ENCODE data around the gene TEX11. TPM values are rescaled to one million over a fixed set of nuclear protein-coding genes. Genes with fewer than 3 reads are reported as not detected.
"Not testable (repeated sequence)": the region's sequence is repeated elsewhere in the genome, so short reads cannot be mapped to it uniquely, and the experiment has no call there.

The TEX11 gene
- under 1 TPM in 2 of 8 experiments, not detected in 6; 0.10 to 0.14 TPM for total RNA-seq

- Histone ChIP-seq H3K4me3 (no peak within 1 kb of the TSS), H3K4me1 (replicated peaks in 1 of 2) (no peaks in the 10 kb centered on the region), H3K27ac (no peak within 1 kb of the TSS)
- no peak for ATAC-seq (replicated peaks in 6 of 8)
- in situ Hi-C loops (cut with MboI; ENCODE audit: low pct_unique_long_range_greater_than_20kb in 2 of 9, low sequenced_read_pairs in 9 of 9, unreplicated experiment in 9 of 9) = no loop called here
- 87 to 100% (median 90%) methylated on average over 2 to 6 of the region's 14 CpGs; no CpG with 5 or more reads in 7 of the 10 experiments for WGBS, 10 experiments
Measured at GRCh38 chrX:70908541-70908940, at the start of gene TEX11. TEX11 (minus strand) TSS chrX:70908711; CDS start chrX:70907789, 922 bp downstream.

DNA sequence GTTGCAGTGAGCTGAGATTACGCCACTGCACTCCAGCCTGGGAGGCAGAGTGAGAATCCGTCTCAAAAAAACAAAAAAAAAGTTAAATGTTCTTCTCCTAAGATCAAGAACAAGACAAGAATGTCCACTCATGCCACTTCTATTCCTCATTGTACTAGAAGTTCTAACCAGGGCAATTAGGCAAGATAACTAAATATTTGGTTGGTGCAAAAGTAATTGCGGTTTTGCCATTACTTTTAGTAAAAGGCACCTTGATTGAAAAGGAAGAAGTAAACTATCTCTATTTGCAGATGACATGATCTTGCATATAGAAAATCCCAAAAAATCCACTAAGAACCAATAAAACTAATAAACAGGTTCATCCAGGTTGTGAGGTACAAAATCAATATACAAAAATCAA lies 46.4 kb upstream of the TEX11 start:
- no peak overlapping the region for H3K27ac ChIP-seq
- H3K4me3 ChIP-seq = no peak overlapping the region
- ATAC-seq (replicated peaks in 6 of 8) = no peak
- no peaks in the 10 kb centered on the region for H3K4me1 ChIP-seq (replicated peaks in 1 of 2)
- in situ Hi-C loops (cut with MboI; ENCODE audit: low pct_unique_long_range_greater_than_20kb in 2 of 9, low sequenced_read_pairs in 9 of 9, unreplicated experiment in 9 of 9) = loop anchor here in 2 of 9 experiments (25.0 kb wide), 2 partner anchors 193 to 493 kb away; no protein-coding TSS in a partner anchor
- 29 to 100% (median 82%) methylated on average over 1 to 3 of the region's 3 CpGs; no CpG with 5 or more reads in 3 of the 10 experiments for WGBS, 10 experiments

GRCh38 chrX:70924294-70924911 lies 15.9 kb upstream of the TEX11 start:
- H3K27ac ChIP-seq = no peak overlapping the region
- no peaks in the 10 kb centered on the region for H3K4me1 ChIP-seq (replicated peaks in 1 of 2)
- peak in 3 of 8 experiments; percentile 57 to 77 (median 76) for ATAC-seq (replicated peaks in 6 of 8)
- 33 to 100% (median 55%) methylated on average over 1 to 3 of the region's 6 CpGs; no CpG with 5 or more reads in 6 of the 10 experiments for WGBS, 10 experiments
- H3K4me3 ChIP-seq = no peak overlapping the region
- in situ Hi-C loops (cut with MboI; ENCODE audit: low pct_unique_long_range_greater_than_20kb in 2 of 9, low sequenced_read_pairs in 9 of 9, unreplicated experiment in 9 of 9) = no loop called here

DNA sequence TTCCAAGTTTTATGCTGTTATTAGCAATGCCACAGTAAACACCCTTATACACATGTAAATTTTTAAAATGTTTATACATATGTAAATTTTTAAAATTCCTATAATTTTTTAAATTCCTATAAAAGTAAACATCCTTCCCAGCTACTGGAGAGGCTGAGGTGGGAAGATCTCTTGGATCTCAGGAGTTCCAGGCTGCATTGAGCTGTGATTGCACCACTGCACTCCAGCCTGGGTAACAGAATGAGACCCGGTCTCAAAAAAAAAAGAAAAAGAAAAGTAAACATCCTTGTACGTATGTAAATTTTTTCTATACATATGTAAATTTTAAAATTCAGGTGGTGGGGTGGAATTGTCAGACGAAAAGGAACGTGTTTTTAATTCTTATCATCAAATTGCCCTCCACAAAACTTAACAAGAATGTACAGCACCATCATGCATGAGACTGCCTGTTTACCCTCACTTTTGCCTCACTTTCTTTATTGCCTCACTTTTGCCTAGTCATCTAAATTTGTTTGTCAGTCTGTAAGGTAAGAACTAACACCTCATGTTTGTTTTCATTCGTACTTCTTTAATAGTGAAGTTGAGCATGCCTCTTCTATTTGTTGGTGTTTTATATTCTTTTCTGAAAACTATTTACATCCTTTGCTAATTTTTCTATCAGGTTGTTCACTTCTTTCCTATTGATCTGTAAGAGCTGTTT lies 14.4 kb upstream of the TEX11 start:
- in situ Hi-C loops (cut with MboI; ENCODE audit: low pct_unique_long_range_greater_than_20kb in 2 of 9, low sequenced_read_pairs in 9 of 9, unreplicated experiment in 9 of 9) = no loop called here
- H3K4me3 ChIP-seq = no peak overlapping the region
- H3K4me1 ChIP-seq (replicated peaks in 1 of 2) = no peaks in the 10 kb centered on the region
- 0 to 30% (median 20%) methylated on average over 1 to 5 of the region's 5 CpGs; no CpG with 5 or more reads in 3 of the 10 experiments for WGBS, 10 experiments
- no peak overlapping the region for H3K27ac ChIP-seq
- ATAC-seq (replicated peaks in 6 of 8) = peak in 2 of 8 experiments; percentile 52 to 79

DNA sequence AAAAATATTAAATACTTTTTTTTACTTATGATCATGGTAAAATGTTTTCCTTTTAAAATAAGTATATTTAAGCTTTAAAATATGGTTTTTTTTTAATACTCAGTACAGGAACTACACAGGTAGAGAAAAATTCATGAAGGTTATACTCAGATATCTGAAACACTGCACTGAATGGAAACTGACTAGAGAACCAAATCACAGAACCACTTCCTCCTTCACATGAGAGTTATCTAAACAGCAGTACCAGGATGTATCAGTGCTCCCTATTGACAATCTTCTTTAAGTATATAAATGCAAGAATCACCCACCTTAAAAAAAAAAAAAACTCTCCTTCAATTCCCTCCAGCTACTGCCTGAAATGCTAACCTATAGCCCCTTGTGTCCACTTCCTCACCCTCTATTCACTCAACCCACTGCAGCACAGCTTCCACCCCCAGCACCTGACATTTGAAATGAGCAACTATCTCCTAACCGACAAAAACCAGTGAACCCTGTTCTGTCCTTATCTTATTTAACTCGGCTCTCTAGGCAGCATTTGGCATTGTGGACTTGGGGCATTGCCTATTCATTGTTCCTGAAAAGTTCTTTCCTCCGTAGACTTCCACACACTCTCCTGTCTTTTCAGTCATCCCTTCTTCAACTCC lies 13.3 kb upstream of the TEX11 start:
- no peak overlapping the region for H3K4me3 ChIP-seq
- in situ Hi-C loops (cut with MboI; ENCODE audit: low pct_unique_long_range_greater_than_20kb in 2 of 9, low sequenced_read_pairs in 9 of 9, unreplicated experiment in 9 of 9) = no loop called here
- no peak for ATAC-seq (replicated peaks in 6 of 8)
- no peak overlapping the region for H3K27ac ChIP-seq
- WGBS, 10 experiments = 0 to 20% (median 8%) methylated on average over 1 to 3 of the region's 3 CpGs; no CpG with 5 or more reads in 6 of the 10 experiments
- H3K4me1 ChIP-seq (replicated peaks in 1 of 2) = no peaks in the 10 kb centered on the region

- H3K4me1 ChIP-seq (replicated peaks in 1 of 2) = no peaks in the 10 kb centered on the region
- no peak for ATAC-seq (replicated peaks in 6 of 8)
- no peak overlapping the region for H3K4me3 ChIP-seq
- WGBS, 10 experiments = 29 to 86% methylated on average over 2 of the region's 4 CpGs; no CpG with 5 or more reads in 8 of the 10 experiments
- no peak overlapping the region for H3K27ac ChIP-seq
- in situ Hi-C loops (cut with MboI; ENCODE audit: low pct_unique_long_range_greater_than_20kb in 2 of 9, low sequenced_read_pairs in 9 of 9, unreplicated experiment in 9 of 9) = no loop called here
Measured at GRCh38 chrX:70916754-70917153, 8.2 kb upstream of the TEX11 start.

DNA sequence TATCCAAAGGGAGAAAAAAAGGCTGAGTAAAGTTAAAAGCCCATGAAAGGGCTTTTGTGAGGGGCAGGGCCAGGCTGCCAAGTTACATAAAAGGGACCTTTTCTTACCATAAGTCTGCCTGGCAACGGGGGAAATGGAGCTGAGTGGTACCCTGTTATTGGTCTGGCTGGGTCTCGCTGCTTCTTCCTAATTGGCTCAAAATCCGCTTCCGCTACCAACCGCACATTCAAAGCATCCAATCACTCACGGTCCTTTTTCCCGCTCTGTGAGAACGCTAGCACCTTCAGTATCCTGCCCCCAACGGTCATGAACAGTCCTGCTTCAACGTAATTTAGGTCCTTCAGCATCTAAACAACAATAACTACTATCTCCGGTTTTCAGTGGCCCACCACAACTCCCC lies 611 bp downstream of the TEX11 start:
- Histone ChIP-seq H3K4me3 (no peak overlapping the region), H3K27ac (no peak overlapping the region), H3K4me1 (replicated peaks in 1 of 2) (no peaks in the 10 kb centered on the region)
- 30 to 100% (median 76%) methylated on average over 1 to 10 of the region's 11 CpGs; no CpG with 5 or more reads in 4 of the 10 experiments for WGBS, 10 experiments
- in situ Hi-C loops (cut with MboI; ENCODE audit: low pct_unique_long_range_greater_than_20kb in 2 of 9, low sequenced_read_pairs in 9 of 9, unreplicated experiment in 9 of 9) = no loop called here
- no peak for ATAC-seq (replicated peaks in 6 of 8)

GRCh38 chrX:70901465-70901864 lies 7.0 kb downstream of the TEX11 start:
- no peak overlapping the region for H3K27ac ChIP-seq
- 0 to 55% (median 34%) methylated on average over 1 to 7 of the region's 7 CpGs; no CpG with 5 or more reads in 6 of the 10 experiments for WGBS, 10 experiments
- no peak for ATAC-seq (replicated peaks in 6 of 8)
- in situ Hi-C loops (cut with MboI; ENCODE audit: low pct_unique_long_range_greater_than_20kb in 2 of 9, low sequenced_read_pairs in 9 of 9, unreplicated experiment in 9 of 9) = no loop called here
- H3K4me3 ChIP-seq = no peak overlapping the region
- no peaks in the 10 kb centered on the region for H3K4me1 ChIP-seq (replicated peaks in 1 of 2)

DNA sequence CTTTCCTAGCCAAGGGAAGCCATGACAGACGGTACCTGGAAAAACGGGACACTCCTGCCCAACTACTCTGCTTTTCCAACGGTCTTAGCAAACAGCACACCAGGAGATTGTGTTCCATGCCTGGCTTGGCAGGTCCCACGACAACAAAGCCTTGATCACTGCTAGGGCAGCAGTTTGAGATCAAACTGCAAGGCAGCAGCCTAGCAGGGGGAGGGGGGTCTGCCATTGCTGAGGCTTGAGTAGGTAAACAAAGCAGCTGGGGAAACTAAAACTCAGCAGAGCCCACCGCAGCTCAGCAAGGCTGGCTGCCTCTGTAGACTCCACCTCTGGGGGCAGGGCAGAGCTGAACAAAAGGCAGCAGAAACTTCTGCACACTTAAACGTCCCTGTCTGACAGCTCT lies 18.1 kb downstream of the TEX11 start:
- ATAC-seq (replicated peaks in 6 of 8); H3K27ac ChIP-seq; H3K4me3 ChIP-seq; in situ Hi-C loops (cut with MboI; ENCODE audit: low pct_unique_long_range_greater_than_20kb in 2 of 9, low sequenced_read_pairs in 9 of 9, unreplicated experiment in 9 of 9); H3K4me1 ChIP-seq (replicated peaks in 1 of 2): not testable (repeated sequence)
- 0 to 13% methylated on average over 1 of the region's 6 CpGs; no CpG with 5 or more reads in 8 of the 10 experiments for WGBS, 10 experiments

GRCh38 chrX:70878902-70879301 lies 29.6 kb downstream of the TEX11 start:
- in situ Hi-C loops (cut with MboI; ENCODE audit: low pct_unique_long_range_greater_than_20kb in 2 of 9, low sequenced_read_pairs in 9 of 9, unreplicated experiment in 9 of 9) = no loop called here
- Histone ChIP-seq H3K4me1 (replicated peaks in 1 of 2) (no peaks in the 10 kb centered on the region), H3K4me3 (no peak overlapping the region), H3K27ac (no peak overlapping the region)
- peak in 1 of 8 experiments; percentile 81 for ATAC-seq (replicated peaks in 6 of 8)
- WGBS, 10 experiments = 7 to 100% (median 76%) methylated on average over 2 of the region's 2 CpGs; no CpG with 5 or more reads in 6 of the 10 experiments

- H3K4me3 ChIP-seq = no peak overlapping the region
- H3K27ac ChIP-seq = no peak overlapping the region
- in situ Hi-C loops (cut with MboI; ENCODE audit: low pct_unique_long_range_greater_than_20kb in 2 of 9, low sequenced_read_pairs in 9 of 9, unreplicated experiment in 9 of 9) = no loop called here
- WGBS, 10 experiments = 0% methylated on average over 1 to 2 of the region's 3 CpGs; no CpG with 5 or more reads in 8 of the 10 experiments
- no peaks in the 10 kb centered on the region for H3K4me1 ChIP-seq (replicated peaks in 1 of 2)
- no peak for ATAC-seq (replicated peaks in 6 of 8)
Measured at GRCh38 chrX:70852294-70852693, 56.2 kb downstream of the TEX11 start.

DNA sequence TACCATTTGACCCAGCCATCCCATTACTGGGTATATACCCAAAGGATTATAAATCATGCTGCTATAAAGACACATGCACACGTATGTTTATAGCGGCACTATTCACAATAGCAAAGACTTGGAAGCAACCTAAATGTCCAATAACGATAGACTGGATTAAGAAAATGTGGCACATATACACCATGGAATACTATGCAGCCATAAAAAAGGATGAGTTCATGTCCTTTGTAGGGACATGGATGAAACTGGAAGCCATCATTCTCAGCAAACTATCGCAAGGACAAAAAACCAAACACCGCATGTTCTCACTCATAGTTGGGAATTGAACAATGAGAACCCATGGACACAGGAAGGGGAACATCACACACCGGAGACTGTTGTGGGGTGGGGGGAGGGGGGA lies 64.4 kb downstream of the TEX11 start:
- not testable (repeated sequence) for ATAC-seq (replicated peaks in 6 of 8)
- WGBS, 10 experiments = no CpG with 5 or more reads among the region's 6 CpGs

GRCh38 chrX:70843620-70844019 lies 64.9 kb downstream of the TEX11 start:
- H3K4me1 ChIP-seq (replicated peaks in 1 of 2); H3K4me3 ChIP-seq; in situ Hi-C loops (cut with MboI; ENCODE audit: low pct_unique_long_range_greater_than_20kb in 2 of 9, low sequenced_read_pairs in 9 of 9, unreplicated experiment in 9 of 9); H3K27ac ChIP-seq; ATAC-seq (replicated peaks in 6 of 8): not testable (repeated sequence)
- WGBS, 10 experiments = no CpG with 5 or more reads among the region's 1 CpG

More for the DNA sequence above, 64.4 kb downstream of the TEX11 start:
- H3K4me1 ChIP-seq (replicated peaks in 1 of 2); H3K27ac ChIP-seq; H3K4me3 ChIP-seq; in situ Hi-C loops (cut with MboI; ENCODE audit: low pct_unique_long_range_greater_than_20kb in 2 of 9, low sequenced_read_pairs in 9 of 9, unreplicated experiment in 9 of 9): not testable (repeated sequence)

Measured in motor neuron (in vitro differentiated cells).